CD4-positive, alpha-beta T cell treated with Interleukin-21 for 1 hour (primary cell): ENCODE measurements around the gene DHRS1.

Source experiments
- DNase-seq: peaks from one replicate; pipeline ENCODE4 v3.0.0-alpha.2; 2020

Gene DHRS1

DNA sequence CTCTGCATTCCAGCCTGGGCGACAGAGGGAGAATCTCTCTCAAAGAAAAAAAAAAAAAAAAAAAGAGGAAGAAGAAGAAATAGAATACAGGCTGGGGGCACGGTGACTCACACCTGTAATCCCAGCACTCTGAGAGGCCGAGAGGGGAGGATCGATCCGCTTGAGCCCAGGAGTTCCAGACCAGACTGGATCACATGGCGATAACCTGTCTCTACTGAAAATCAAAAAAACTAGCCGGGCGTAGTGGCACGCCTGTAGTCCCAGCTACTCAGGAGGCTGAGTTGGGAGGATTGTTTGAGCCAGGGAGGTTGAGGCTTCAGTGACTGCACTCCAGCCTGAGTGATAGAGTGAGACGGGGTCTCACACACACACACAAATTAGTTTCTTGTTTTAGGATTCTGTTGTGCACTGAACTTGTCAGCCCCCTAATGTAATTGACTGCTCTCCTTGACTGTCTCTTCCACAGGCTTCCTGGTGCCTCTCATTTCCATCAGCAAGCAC is 56.2 kb downstream of the DHRS1 start:
- no peak for DNase-seq

DNA sequence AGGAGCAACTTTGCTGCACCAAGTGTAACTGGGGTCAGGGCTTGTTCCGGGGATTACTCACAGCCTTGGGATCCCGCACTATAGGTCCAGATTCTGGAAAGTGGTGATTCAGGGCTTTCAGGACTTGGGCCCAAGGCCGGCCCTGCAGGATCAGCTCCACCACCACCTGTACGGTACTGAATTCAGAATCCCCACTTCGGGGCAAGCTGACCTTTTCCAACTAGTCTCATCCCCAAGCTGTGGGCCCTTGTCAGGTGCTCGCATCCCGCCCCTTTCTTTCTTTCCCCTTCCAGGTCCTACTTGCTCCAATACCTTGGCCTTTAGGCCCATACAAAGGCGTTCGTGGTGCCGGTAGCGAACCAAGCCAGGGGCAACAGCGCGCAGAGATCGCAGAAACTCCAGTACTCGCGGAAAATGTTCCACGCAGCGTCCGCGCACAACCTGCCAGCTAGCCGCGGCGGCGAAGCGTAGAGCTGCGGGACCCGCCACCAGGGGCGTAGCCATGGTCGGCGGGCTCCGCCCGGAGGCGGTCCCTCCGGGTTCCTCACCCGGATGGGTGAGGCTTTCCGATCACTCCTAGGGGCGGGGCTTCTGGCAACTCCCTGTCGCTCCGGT is 57.6 kb downstream of the DHRS1 start:
- peak; percentile 94 for DNase-seq
